ENCODE measurements around the gene CPLANE1.
"Not testable (repeated sequence)": the region's sequence is repeated elsewhere in the genome, so short reads cannot be mapped to it uniquely, and the experiment has no call there.

CPLANE1 gene

GRCh38 chr5:37248970-37249814 is at the start of gene CPLANE1:
Gene CPLANE1 (minus strand): TSS chr5:37249376. CDS start chr5:37247698, 1,678 bp downstream.
- DNase-seq, result peak; percentile 40 to 59

- DNase-seq, result not testable (repeated sequence)
Measured at GRCh38 chr5:37296313-37296712, 47.1 kb upstream of the CPLANE1 start.

- no peak for DNase-seq
Measured at GRCh38 chr5:37283214-37283820, 34.1 kb upstream of the CPLANE1 start.

GRCh38 chr5:37275511-37275910 is 26.3 kb upstream of the CPLANE1 start:
- no peak for DNase-seq

GRCh38 chr5:37272511-37272910 is 23.3 kb upstream of the CPLANE1 start:
- no peak for DNase-seq

- not testable (repeated sequence) for DNase-seq
Measured at GRCh38 chr5:37268100-37268499, 18.9 kb upstream of the CPLANE1 start.

- DNase-seq, result no peak
Measured at GRCh38 chr5:37255774-37256358, 6.7 kb upstream of the CPLANE1 start.

GRCh38 chr5:37254581-37254980 is 5.4 kb upstream of the CPLANE1 start:
- no peak for DNase-seq

- no peak for DNase-seq
Measured at GRCh38 chr5:37251665-37252064, 2.5 kb upstream of the CPLANE1 start.

- no peak for DNase-seq
Measured at GRCh38 chr5:37249815-37250164, 614 bp upstream of the CPLANE1 start.

GRCh38 chr5:37248421-37248969 is 681 bp downstream of the CPLANE1 start:
- DNase-seq, result no peak

GRCh38 chr5:37247496-37247895 is 1.7 kb downstream of the CPLANE1 start:
- no peak for DNase-seq

- no peak for DNase-seq
Measured at GRCh38 chr5:37247036-37247435, 2.1 kb downstream of the CPLANE1 start.

GRCh38 chr5:37234288-37234687 is 14.9 kb downstream of the CPLANE1 start:
- DNase-seq, result no peak

- DNase-seq, result no peak
Measured at GRCh38 chr5:37226377-37226776, 22.8 kb downstream of the CPLANE1 start.

GRCh38 chr5:37222181-37222580 is 27.0 kb downstream of the CPLANE1 start:
- no peak for DNase-seq

GRCh38 chr5:37220426-37220825 is 28.8 kb downstream of the CPLANE1 start:
- DNase-seq, result not testable (repeated sequence)

GRCh38 chr5:37219384-37219783 is 29.8 kb downstream of the CPLANE1 start:
- not testable (repeated sequence) for DNase-seq

GRCh38 chr5:37217976-37218375 is 31.2 kb downstream of the CPLANE1 start:
- DNase-seq, result no peak

- DNase-seq, result no peak
Measured at GRCh38 chr5:37214550-37214949, 34.6 kb downstream of the CPLANE1 start.

- DNase-seq, result no peak
Measured at GRCh38 chr5:37212096-37212495, 37.1 kb downstream of the CPLANE1 start.

GRCh38 chr5:37211661-37212060 is 37.5 kb downstream of the CPLANE1 start:
- no peak for DNase-seq

- no peak for DNase-seq
Measured at GRCh38 chr5:37208883-37209797, 40.0 kb downstream of the CPLANE1 start.

All from stimulated activated CD4-positive, alpha-beta T cell treated with anti-CD3 and anti-CD28 coated beads, Interleukin-4, amount 100 ng/mL, for 4 hours (primary cell).